Fibroblast of pulmonary artery (primary cell): Measurements from ENCODE around the gene ASCL5.

Source experiments
- DNase-seq: peaks from one replicate; pipeline ENCODE4 v3.0.0-alpha.2; 2010; ENCODE audit warnings: low read depth
- H3K4me3 ChIP-seq: replicated peaks from 2 replicates; pipeline ENCODE4 v1.5.1; 2011; ENCODE audit warnings: low read depth, mild to moderate bottlenecking, control low read depth, low read length, moderate library complexity
- CTCF ChIP-seq: IDR thresholded peaks from 2 replicates; pipeline ENCODE4 v1.5.1; 2011; ENCODE audit warnings: mild to moderate bottlenecking, control low read depth, low read length, inconsistent platforms; ENCODE audit errors: missing control alignments

ASCL5 gene

GRCh38 chr1:201111156-201111555 lies 15.8 kb downstream of the ASCL5 start:
- no peak for DNase-seq
- H3K4me3 ChIP-seq = no peak overlapping the region
- TF ChIP-seq CTCF = no peak

- DNase-seq = no peak
- no peak overlapping the region for H3K4me3 ChIP-seq
- no peak for TF ChIP-seq CTCF
These were observed 16.4 kb downstream of the ASCL5 start for GRCh38 chr1:201110616-201111015.

- no peak for TF ChIP-seq CTCF
- no peak for DNase-seq
- H3K4me3 ChIP-seq = no peak overlapping the region
These were observed 16.8 kb downstream of the ASCL5 start for GRCh38 chr1:201110138-201110537.

- no peak for TF ChIP-seq CTCF
- no peak overlapping the region for H3K4me3 ChIP-seq
- DNase-seq = no peak
These were observed 17.3 kb downstream of the ASCL5 start for GRCh38 chr1:201109651-201110050.

GRCh38 chr1:201108614-201109013 lies 18.4 kb downstream of the ASCL5 start:
- DNase-seq = no peak
- TF ChIP-seq CTCF = no peak
- no peak overlapping the region for H3K4me3 ChIP-seq

- TF ChIP-seq CTCF = no peak
- no peak overlapping the region for H3K4me3 ChIP-seq
- DNase-seq = no peak
These were observed 21.3 kb downstream of the ASCL5 start for GRCh38 chr1:201105688-201106087.

GRCh38 chr1:201104141-201104540 lies 22.8 kb downstream of the ASCL5 start:
- no peak overlapping the region for H3K4me3 ChIP-seq
- no peak for TF ChIP-seq CTCF
- no peak for DNase-seq
